HepG2 (cell line): Measurements from ENCODE around the gene MSS51. TPM values are rescaled to one million over a fixed set of nuclear protein-coding genes. Genes with fewer than 3 reads are reported as not detected.

Experiments used
- ATAC-seq: fragments of 200-7000 bp; cut with Tn5 transposase; 3 replicates; pipeline ENCODE4 v1.9.1; 2020; ENCODE audit warnings: mild to moderate bottlenecking, moderate library complexity
- BruUV-seq: library from RNA; stranded (reverse); fragments of 400-500 nt; replicated peaks from 2 replicates; lab custom pipeline; 2021; lab: Mats Ljungman, UMichigan
- CTCF ChIA-PET: fragments of 300-600 bp; formaldehyde crosslinking; extraction: SDS; loops from one replicate; lab custom pipeline; 2021; ENCODE audit warnings: low total read pairs, inconsistent platforms, low intra/inter-chr PET ratio; lab: Yijun Ruan, JAX
- POLR2A ChIA-PET: fragments of 350-600 bp; sonication (Branson Sonifier 250); formaldehyde crosslinking; loops from one replicate; lab custom pipeline; 2020; ENCODE audit warnings: antibody characterized with exemption, inconsistent platforms; lab: Yijun Ruan, JAX
- DNase-seq: peaks from one replicate; pipeline ENCODE4 v3.0.0-alpha.2; 2015; ENCODE audit warnings: low spot score
- FAIRE-seq: peaks from 3 replicates; lab custom pipeline; 2011; peaks lifted over from hg19 to GRCh38; lab: Jason Lieb, UNC
- H2AFZ ChIP-seq: one replicate; pipeline ENCODE4 v1.6.1; 2011; ENCODE audit warnings: low read length, inconsistent platforms
- H3K27ac ChIP-seq: fragments of 300-600 bp; 3 replicates; pipeline ENCODE4 v1.8.0; 2011; ENCODE audit warnings: mixed run types, mild to moderate bottlenecking, mixed read lengths, low read length, inconsistent platforms; ENCODE audit not compliant: insufficient read depth; ENCODE audit errors: extremely low read length
- H3K27me3 ChIP-seq, 2 experiments: fragments of 200-600 bp in 1 of 2; 2 replicates in 1 of 2; 3 replicates in 1 of 2; pipeline versions ENCODE4 v1.6.0 to v1.8.0; 2011; ENCODE audit warnings: low read length in 2 of 2, mild to moderate bottlenecking in 2 of 2, moderate library complexity in 2 of 2, inconsistent platforms in 1 of 2; ENCODE audit not compliant: insufficient read depth in 2 of 2, control insufficient read depth in 1 of 2
- H3K36me3 ChIP-seq, 2 experiments: fragments of 200-600 bp in 1 of 2; replicated peaks in 1 of 2; 2 replicates in 1 of 2; 3 replicates in 1 of 2; pipeline versions ENCODE4 v1.5.1 to v1.8.0; 2011; ENCODE audit warnings: low read length in 2 of 2, inconsistent platforms in 1 of 2; ENCODE audit not compliant: insufficient read depth in 2 of 2, control insufficient read depth in 1 of 2
- H3K4me1 ChIP-seq: 2 replicates; pipeline ENCODE4 v1.5.1; 2012; ENCODE audit warnings: low read length, inconsistent platforms; ENCODE audit not compliant: insufficient read depth
- H3K4me2 ChIP-seq: 2 replicates; pipeline ENCODE4 v1.6.0; 2011; ENCODE audit warnings: low read depth, low read length, inconsistent platforms
- H3K4me3 ChIP-seq, 3 experiments: fragments of 200-600 bp in 1 of 3; sonication (generic), shearing (Covaris generic) in 1 of 3; replicated peaks in 1 of 3; 2 replicates each; pipeline ENCODE4 v1.5.1; 2011 to 2016; ENCODE audit warnings: low read length in 3 of 3, inconsistent platforms in 2 of 3, low read depth in 2 of 3, mild to moderate bottlenecking in 2 of 3, control low read depth in 1 of 3, mixed read lengths in 1 of 3; ENCODE audit not compliant: insufficient read depth in 1 of 3
- H3K79me2 ChIP-seq: one replicate; pipeline ENCODE4 v1.6.1; 2011; ENCODE audit warnings: low read length, inconsistent platforms; ENCODE audit not compliant: insufficient read depth
- H3K9ac ChIP-seq: 2 replicates; pipeline ENCODE4 v1.6.0; 2011; ENCODE audit warnings: mild to moderate bottlenecking, low read depth, low read length, inconsistent platforms; ENCODE audit not compliant: insufficient read depth
- H3K9me3 ChIP-seq: 2 replicates; pipeline ENCODE4 v1.5.1; 2012; ENCODE audit warnings: mild to moderate bottlenecking, low read length
- H4K20me1 ChIP-seq: 2 replicates; pipeline ENCODE4 v1.6.0; 2011; ENCODE audit warnings: inconsistent platforms, mild to moderate bottlenecking, low read length, moderate library complexity; ENCODE audit not compliant: insufficient read depth
- FOXM1 ChIP-seq: sonication (generic); formaldehyde crosslinking; IDR thresholded peaks from 2 replicates; pipeline ENCODE4 v1.5.0; 2020; ENCODE audit warnings: missing genetic modification reagents
- MIER2 ChIP-seq: IDR thresholded peaks from 2 replicates; pipeline ENCODE4 v1.6.1; 2016; ENCODE audit warnings: missing biosample characterization, missing genetic modification reagents
- REST ChIP-seq, 2 experiments: IDR thresholded peaks; 2 replicates each; pipeline ENCODE4 v1.6.1; 2011 to 2012; ENCODE audit warnings: low read length in 2 of 2, borderline replicate concordance in 1 of 2, low read depth in 1 of 2, mild to moderate bottlenecking in 1 of 2, moderate library complexity in 1 of 2
- ZNF3 ChIP-seq: IDR thresholded peaks from 2 replicates; pipeline ENCODE4 v1.7.0; 2017; ENCODE audit warnings: inconsistent platforms
- WGBS: methylation state at CpG from one replicate; pipeline ENCODE4 v1.1.6; 2017; ENCODE audit warnings: low lambda C conversion rate; 5-methylcytosine and 5-hydroxymethylcytosine counted together
- in situ Hi-C: cut with HindIII; loops from 2 replicates; pipeline ENCODE4 v1.10.0; 2017; ENCODE audit warnings: low pct_unique_long_range_greater_than_20kb; ENCODE audit not compliant: extremely low pct_ligation_motif_present
- intact Hi-C: fragments of 100-400 bp; cut with micrococcal nuclease; formaldehyde crosslinking; loops from one replicate; pipeline ENCODE4 v1.10.0; 2022; ENCODE audit not compliant: unreplicated experiment
- polyA plus RNA-seq, 8 experiments: library from polyadenylated mRNA; depleted of rRNA in 3 of 8; stranded (reverse) in 7 of 8; unstranded in 1 of 8; fragments of >200 nt; fragmentation: Illumina TruSeq in 4 of 8; extraction: Trizol in 4 of 8; gene quantifications; 2 replicates each; pipeline versions ENCODE4 v1.2.1 to v1.2.3, GENCODE V29; 2011 to 2016; ENCODE audit warnings: low read depth in 4 of 8, missing spikeins in 1 of 8, mixed read lengths in 1 of 8; ENCODE audit not compliant: insufficient read depth in 1 of 8
- total RNA-seq, 5 experiments: library from RNA; depleted of rRNA; stranded (reverse); fragments of >200 nt; fragmentation: Illumina TruSeq; extraction: Trizol; gene quantifications; 2 replicates each; pipeline ENCODE4 v1.2.3, GENCODE V29; 2016; ENCODE audit warnings: low read depth in 1 of 5

MSS51 gene
- total and polyA plus RNA-seq, 2 of the 13 experiments (the other 11 are each of a cell fraction or from before 2014, with no cell fraction given), result 0.91 to 2.4 TPM

GRCh38 chr10:73407495-73407894 is 25.9 kb downstream of the MSS51 start:
- H3K4me2 ChIP-seq, result no peak overlapping the region
- POLR2A ChIA-PET, result no interaction called here
- ATAC-seq (no peak), FAIRE-seq (no peak), DNase-seq (no peak)
- BruUV-seq, result no TSS peak
- H3K27me3 ChIP-seq, result no peaks in the 10 kb centered on the region
- H3K4me1 ChIP-seq, result peaks cover 33% of the 10 kb centered on the region
- no peaks in the 10 kb centered on the region for H3K9me3 ChIP-seq
- H3K27ac ChIP-seq, result no peak overlapping the region
- H3K4me3 ChIP-seq, result no peak overlapping the region
- TF ChIP-seq REST (IDR thresholded peaks at IDR 0.05; ENCODE audit: borderline replicate concordance in 1 of 2, low read depth in 1 of 2, low read length in 2 of 2) (peak in 1 of 2 experiments; percentile 79; a peak in 1 of 4 replicates), FOXM1 (no peak), MIER2 (CRISPR knock-in tag) (peak; percentile 48; the same call in 1 of the 2 replicates)
- 93% methylated on average over 1 of the region's 1 CpG for WGBS
- H3K79me2 ChIP-seq, result peaks cover 85% of the 10 kb centered on the region
- intact Hi-C loops (no loop called here), in situ Hi-C loops (no loop called here)
- H3K9ac ChIP-seq, result no peak overlapping the region
- peaks cover 19% of the 10 kb centered on the region for H4K20me1 ChIP-seq
- peaks cover 0 to 6% of the 10 kb centered on the region in 2 experiments; a peak in 1 of 5 replicates for H3K36me3 ChIP-seq
- no peak overlapping the region for H2AFZ ChIP-seq
- CTCF ChIA-PET, result no interaction called here

- ChIA-PET POLR2A (no interaction called here), CTCF (no interaction called here)
- no peak for TF ChIP-seq ZNF3 (CRISPR knock-in tag)
- in situ Hi-C loops (no loop called here), intact Hi-C loops (no loop called here)
- Histone ChIP-seq H2AFZ (no peak overlapping the region), H3K79me2 (peaks cover 87% of the 10 kb centered on the region), H3K4me1 (peaks cover 27% of the 10 kb centered on the region), H3K4me3 (no peak overlapping the region), H3K27me3 (no peaks in the 10 kb centered on the region), H3K9me3 (no peaks in the 10 kb centered on the region), H3K9ac (no peak overlapping the region), H4K20me1 (peaks cover 19% of the 10 kb centered on the region), H3K4me2 (no peak overlapping the region), H3K27ac (no peak overlapping the region), H3K36me3 (peaks cover 0 to 6% of the 10 kb centered on the region in 2 experiments; a peak in 1 of 5 replicates)
- FAIRE-seq, result no peak
- WGBS, result 93% methylated on average over 5 of the region's 5 CpGs
- ATAC-seq, result no peak
- no TSS peak for BruUV-seq
- DNase-seq, result no peak
Measured at GRCh38 chr10:73406846-73407245, 26.5 kb downstream of the MSS51 start.
